ENCODE data around the gene FBXL4.

Gene FBXL4

DNA sequence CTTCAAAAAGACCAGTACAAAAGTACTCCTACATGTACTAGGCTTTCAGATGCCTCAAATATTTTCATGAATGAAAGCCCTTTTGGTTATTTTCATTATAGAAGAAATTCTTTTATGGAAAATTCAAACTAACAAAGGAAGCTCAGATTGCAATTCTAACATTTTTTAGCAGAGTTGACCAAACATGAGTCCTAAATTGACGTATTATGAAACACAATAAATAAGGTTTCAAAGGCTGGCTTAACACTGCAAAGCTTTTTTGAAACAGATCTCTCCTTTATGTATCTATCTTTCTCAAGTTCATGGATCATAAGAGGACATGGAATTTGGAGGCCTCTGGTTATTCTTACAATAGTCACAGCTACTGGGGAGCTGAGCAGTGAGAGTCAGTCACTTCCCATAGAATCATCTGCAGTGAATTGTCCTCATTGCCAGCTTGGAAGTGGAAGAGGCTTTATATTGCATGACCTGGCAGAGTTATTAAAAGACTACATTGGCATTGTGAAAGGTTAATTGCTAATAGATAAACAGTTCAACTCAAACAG lies 38.4 kb upstream of the FBXL4 start:
- H3K4me3 ChIP-seq (replicated peaks; ENCODE audit: insufficient read depth, low read length), result no peak overlapping the region
- TF ChIP-seq GABPA (IDR thresholded peaks at IDR 0.05; ENCODE audit: low read depth) (no peak), POLR2AphosphoS5 (IDR thresholded peaks at IDR 0.05; ENCODE audit: low read depth) (no peak), SPI1 (IDR thresholded peaks at IDR 0.05; ENCODE audit: borderline replicate concordance, low read depth) (no peak)
- TF ChIP-seq, protein P1, sequence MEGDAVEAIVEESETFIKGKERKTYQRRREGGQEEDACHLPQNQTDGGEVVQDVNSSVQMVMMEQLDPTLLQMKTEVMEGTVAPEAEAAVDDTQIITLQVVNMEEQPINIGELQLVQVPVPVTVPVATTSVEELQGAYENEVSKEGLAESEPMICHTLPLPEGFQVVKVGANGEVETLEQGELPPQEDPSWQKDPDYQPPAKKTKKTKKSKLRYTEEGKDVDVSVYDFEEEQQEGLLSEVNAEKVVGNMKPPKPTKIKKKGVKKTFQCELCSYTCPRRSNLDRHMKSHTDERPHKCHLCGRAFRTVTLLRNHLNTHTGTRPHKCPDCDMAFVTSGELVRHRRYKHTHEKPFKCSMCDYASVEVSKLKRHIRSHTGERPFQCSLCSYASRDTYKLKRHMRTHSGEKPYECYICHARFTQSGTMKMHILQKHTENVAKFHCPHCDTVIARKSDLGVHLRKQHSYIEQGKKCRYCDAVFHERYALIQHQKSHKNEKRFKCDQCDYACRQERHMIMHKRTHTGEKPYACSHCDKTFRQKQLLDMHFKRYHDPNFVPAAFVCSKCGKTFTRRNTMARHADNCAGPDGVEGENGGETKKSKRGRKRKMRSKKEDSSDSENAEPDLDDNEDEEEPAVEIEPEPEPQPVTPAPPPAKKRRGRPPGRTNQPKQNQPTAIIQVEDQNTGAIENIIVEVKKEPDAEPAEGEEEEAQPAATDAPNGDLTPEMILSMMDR (IDR thresholded peaks at IDR 0.05; ENCODE audit: insufficient read depth, low read length), result no peak
- TF ChIP-seq, protein P2, sequence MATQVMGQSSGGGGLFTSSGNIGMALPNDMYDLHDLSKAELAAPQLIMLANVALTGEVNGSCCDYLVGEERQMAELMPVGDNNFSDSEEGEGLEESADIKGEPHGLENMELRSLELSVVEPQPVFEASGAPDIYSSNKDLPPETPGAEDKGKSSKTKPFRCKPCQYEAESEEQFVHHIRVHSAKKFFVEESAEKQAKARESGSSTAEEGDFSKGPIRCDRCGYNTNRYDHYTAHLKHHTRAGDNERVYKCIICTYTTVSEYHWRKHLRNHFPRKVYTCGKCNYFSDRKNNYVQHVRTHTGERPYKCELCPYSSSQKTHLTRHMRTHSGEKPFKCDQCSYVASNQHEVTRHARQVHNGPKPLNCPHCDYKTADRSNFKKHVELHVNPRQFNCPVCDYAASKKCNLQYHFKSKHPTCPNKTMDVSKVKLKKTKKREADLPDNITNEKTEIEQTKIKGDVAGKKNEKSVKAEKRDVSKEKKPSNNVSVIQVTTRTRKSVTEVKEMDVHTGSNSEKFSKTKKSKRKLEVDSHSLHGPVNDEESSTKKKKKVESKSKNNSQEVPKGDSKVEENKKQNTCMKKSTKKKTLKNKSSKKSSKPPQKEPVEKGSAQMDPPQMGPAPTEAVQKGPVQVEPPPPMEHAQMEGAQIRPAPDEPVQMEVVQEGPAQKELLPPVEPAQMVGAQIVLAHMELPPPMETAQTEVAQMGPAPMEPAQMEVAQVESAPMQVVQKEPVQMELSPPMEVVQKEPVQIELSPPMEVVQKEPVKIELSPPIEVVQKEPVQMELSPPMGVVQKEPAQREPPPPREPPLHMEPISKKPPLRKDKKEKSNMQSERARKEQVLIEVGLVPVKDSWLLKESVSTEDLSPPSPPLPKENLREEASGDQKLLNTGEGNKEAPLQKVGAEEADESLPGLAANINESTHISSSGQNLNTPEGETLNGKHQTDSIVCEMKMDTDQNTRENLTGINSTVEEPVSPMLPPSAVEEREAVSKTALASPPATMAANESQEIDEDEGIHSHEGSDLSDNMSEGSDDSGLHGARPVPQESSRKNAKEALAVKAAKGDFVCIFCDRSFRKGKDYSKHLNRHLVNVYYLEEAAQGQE (IDR thresholded peaks at IDR 0.05; ENCODE audit: insufficient replicate concordance, low read depth), result no peak
- H3K27ac ChIP-seq (replicated peaks), result no peak overlapping the region
- no peak for DNase-seq (ENCODE audit: low read depth in 1 of 2, low spot score in 1 of 2)
- H3K27me3 ChIP-seq (ENCODE audit: insufficient read depth, poor library complexity, severe bottlenecking), result no peaks in the 10 kb centered on the region

DNA sequence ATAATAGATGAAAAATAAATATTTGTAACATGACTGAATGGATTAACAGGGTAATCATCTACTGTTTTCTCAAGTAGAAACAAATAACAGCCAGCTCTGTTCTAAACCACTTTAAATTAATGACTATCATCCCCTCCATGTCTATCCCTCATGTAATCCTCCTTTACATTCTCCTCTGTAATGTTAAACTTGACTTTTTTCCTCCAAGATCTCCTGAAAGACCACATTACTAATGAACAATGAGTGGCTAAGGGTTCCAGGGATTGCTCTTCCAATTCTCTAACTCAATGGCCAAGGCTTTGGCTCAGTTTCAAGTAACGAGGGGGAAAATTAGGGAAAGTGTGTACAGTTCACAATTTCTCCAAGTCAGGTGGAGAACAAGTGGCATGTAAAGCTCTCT lies 37.6 kb upstream of the FBXL4 start:
- H3K27ac ChIP-seq (replicated peaks), result no peak overlapping the region
- H3K27me3 ChIP-seq (ENCODE audit: insufficient read depth, poor library complexity, severe bottlenecking), result no peaks in the 10 kb centered on the region
- DNase-seq (ENCODE audit: low read depth in 1 of 2, low spot score in 1 of 2), result no peak
- no peak overlapping the region for H3K4me3 ChIP-seq (replicated peaks; ENCODE audit: insufficient read depth, low read length)
- TF ChIP-seq, protein P1 (IDR thresholded peaks at IDR 0.05; ENCODE audit: insufficient read depth, low read length), result no peak
- TF ChIP-seq GABPA (IDR thresholded peaks at IDR 0.05; ENCODE audit: low read depth), result no peak
- TF ChIP-seq, protein P2 (IDR thresholded peaks at IDR 0.05; ENCODE audit: insufficient replicate concordance, low read depth), result no peak

GRCh38 chr6:98984121-98984520 lies 36.4 kb upstream of the FBXL4 start:
- Histone ChIP-seq H3K27me3 (ENCODE audit: insufficient read depth, poor library complexity, severe bottlenecking) (no peaks in the 10 kb centered on the region), H3K4me3 (replicated peaks; ENCODE audit: insufficient read depth, low read length) (no peak overlapping the region), H3K27ac (replicated peaks) (no peak overlapping the region)
- TF ChIP-seq, protein P2 (IDR thresholded peaks at IDR 0.05; ENCODE audit: insufficient replicate concordance, low read depth), result no peak
- TF ChIP-seq GABPA (IDR thresholded peaks at IDR 0.05; ENCODE audit: low read depth) (no peak), POLR2AphosphoS5 (IDR thresholded peaks at IDR 0.05; ENCODE audit: low read depth) (no peak), SPI1 (IDR thresholded peaks at IDR 0.05; ENCODE audit: borderline replicate concordance, low read depth) (no peak)
- TF ChIP-seq, protein P1 (IDR thresholded peaks at IDR 0.05; ENCODE audit: insufficient read depth, low read length), result no peak
- DNase-seq (ENCODE audit: low read depth in 1 of 2, low spot score in 1 of 2), result no peak

Data from HL-60 (cell line).